SH-SY5Y (cell line): ENCODE results near the gene ASPG.

ENCODE experiments used
- GATA2 ChIP-seq: IDR thresholded peaks from 2 replicates; pipeline ENCODE4 v1.6.1; 2011; ENCODE audit warnings: mild to moderate bottlenecking, low read depth, low read length
- GATA3 ChIP-seq: IDR thresholded peaks from 2 replicates; pipeline ENCODE4 v1.6.1; 2011; ENCODE audit warnings: low read depth, mild to moderate bottlenecking, low read length, moderate library complexity

- TF ChIP-seq GATA2 = no peak
- no peak for TF ChIP-seq GATA3
Observed at GRCh38 chr14:104135904-104136471, 50.5 kb downstream of the ASPG start.
